ENCODE data around the gene VWF. TPM values are rescaled to one million over a fixed set of nuclear protein-coding genes. Genes with fewer than 3 reads are reported as not detected.

Gene VWF
- total and polyA plus RNA-seq, 9 donors, result 37.9 to 278 (median 107) TPM

DNA sequence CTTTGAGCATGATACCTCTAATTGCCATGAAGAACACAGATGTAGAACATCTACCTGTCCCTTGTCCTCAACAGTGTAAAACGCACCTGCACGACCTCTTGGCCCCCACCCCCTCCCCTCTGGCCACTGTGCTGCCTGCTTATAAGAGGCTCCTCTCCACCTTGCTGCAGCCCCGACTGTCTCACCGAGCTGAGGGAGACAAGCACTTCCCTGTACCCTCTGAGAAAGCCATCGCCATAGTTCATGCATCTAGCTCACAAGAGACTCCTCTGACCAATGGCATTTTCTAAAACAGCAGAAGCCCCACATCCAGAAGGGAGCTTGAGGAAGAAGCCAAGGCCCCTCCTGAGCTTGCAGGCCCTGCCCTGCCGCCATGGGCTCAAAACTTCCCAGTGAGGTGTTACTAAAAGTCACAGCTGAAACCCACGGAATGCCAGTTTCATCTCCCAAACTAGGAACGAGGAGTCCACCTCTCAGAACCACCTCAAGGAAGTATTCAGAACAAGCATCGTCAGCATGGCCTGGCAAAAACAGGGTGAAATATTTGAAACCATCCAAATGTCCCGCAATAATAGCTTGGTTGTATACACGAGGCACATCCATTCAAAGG, 157.9 kb downstream of the VWF start:
- DNase-seq, result no peak

DNA sequence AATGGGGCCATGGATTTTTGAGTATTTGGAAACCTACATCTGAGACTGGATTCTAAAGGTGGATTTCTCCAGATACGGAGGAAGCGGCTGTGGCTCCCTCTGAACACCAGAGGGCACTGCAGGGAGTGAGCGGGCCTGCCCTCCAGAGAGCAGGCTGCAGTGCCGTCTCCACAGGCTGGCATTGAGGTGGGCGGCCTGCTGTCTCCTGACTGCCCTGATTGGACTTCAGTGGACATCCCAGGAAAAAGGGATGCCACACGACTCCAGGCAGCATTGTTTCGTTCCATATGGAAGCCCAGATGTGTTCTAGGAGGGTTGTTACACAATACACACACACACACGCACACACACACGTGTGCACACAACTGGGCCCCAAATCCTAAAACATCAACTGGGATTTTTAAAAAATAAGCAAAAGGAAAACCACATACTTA, 158.5 kb downstream of the VWF start:
- Histone ChIP-seq H3K9me3 (no peaks in the 10 kb centered on the region), H3K4me3 (no peak overlapping the region), H3K27ac (no peak overlapping the region), H3K4me1 (ENCODE audit: insufficient read depth) (no peaks in the 10 kb centered on the region), H3K27me3 (no peaks in the 10 kb centered on the region), H3K36me3 (no peaks in the 10 kb centered on the region)
- WGBS, 3 donors, result 26 to 30% (median 30%) methylated on average over 9 of the region's 9 CpGs
- TF ChIP-seq EP300 (IDR thresholded peaks at IDR 0.05), result no peak
- TF ChIP-seq POLR2A (IDR thresholded peaks at IDR 0.05), result no peak
- TF ChIP-seq, protein P1, sequence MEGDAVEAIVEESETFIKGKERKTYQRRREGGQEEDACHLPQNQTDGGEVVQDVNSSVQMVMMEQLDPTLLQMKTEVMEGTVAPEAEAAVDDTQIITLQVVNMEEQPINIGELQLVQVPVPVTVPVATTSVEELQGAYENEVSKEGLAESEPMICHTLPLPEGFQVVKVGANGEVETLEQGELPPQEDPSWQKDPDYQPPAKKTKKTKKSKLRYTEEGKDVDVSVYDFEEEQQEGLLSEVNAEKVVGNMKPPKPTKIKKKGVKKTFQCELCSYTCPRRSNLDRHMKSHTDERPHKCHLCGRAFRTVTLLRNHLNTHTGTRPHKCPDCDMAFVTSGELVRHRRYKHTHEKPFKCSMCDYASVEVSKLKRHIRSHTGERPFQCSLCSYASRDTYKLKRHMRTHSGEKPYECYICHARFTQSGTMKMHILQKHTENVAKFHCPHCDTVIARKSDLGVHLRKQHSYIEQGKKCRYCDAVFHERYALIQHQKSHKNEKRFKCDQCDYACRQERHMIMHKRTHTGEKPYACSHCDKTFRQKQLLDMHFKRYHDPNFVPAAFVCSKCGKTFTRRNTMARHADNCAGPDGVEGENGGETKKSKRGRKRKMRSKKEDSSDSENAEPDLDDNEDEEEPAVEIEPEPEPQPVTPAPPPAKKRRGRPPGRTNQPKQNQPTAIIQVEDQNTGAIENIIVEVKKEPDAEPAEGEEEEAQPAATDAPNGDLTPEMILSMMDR (IDR thresholded peaks at IDR 0.05), result no peak
- intact Hi-C loops (cut with DNase I), result no loop called here
- no peak for DNase-seq

More for the DNA sequence above, 157.9 kb downstream of the VWF start:
- intact Hi-C loops (cut with DNase I), result no loop called here
- no peak overlapping the region for H3K4me3 ChIP-seq
- no peaks in the 10 kb centered on the region for H3K27me3 ChIP-seq
- no peak for TF ChIP-seq POLR2A (IDR thresholded peaks at IDR 0.05)
- TF ChIP-seq EP300 (IDR thresholded peaks at IDR 0.05), result no peak
- TF ChIP-seq, protein P1 (IDR thresholded peaks at IDR 0.05), result no peak
- WGBS, 3 donors, result 77 to 83% (median 79%) methylated on average over 11 of the region's 11 CpGs
- H3K27ac ChIP-seq, result no peak overlapping the region
- no peaks in the 10 kb centered on the region for H3K4me1 ChIP-seq (ENCODE audit: insufficient read depth)
- H3K9me3 ChIP-seq, result no peaks in the 10 kb centered on the region
- H3K36me3 ChIP-seq, result no peaks in the 10 kb centered on the region

DNA sequence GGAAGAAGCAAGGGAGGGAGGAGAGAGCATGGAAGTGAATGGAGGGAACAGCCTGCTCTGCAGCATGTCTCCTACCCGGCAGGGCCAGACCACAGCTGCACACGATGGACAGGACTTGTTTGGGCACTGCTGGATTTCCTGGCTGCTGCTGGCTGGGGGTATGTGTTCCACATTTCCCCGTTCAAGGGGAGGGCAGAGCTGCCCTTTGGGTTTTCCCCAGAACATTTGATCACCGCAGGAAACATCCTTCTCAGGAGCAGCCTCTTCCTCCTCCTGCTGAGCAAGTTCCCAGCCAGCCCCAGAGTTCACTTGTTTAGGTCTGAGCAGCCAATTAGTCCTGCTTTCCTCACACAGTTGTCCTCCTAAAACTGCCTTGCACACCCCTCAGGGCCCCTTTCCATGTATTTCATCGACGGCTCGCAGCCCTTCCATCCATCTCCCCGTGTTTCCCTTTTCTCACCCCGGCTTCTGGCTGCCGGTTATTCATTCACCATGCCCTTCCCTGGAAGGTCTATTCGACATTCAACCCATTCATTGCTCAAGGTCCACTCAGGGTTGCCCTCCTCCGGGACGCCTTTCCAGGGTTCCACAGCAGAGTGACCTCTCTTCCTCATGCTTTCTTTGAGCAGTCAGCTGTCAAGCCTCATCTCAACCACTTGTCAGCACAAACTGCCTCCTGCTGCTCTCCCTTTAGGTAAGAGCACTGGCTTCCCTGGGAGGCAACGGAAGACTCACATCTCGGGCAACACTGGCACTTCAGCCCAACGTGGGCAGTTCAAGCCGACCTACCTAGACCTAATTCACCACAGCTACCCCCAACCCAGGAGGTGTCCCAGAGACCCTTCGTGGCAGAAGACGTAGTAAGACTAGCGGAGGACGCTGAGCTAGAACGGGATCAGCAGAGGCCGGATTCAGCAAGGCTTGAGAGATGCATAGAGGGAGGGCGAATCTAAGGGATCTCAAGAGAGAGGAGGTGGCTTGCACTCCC, 159.3 kb downstream of the VWF start:
- no peak for DNase-seq
- Histone ChIP-seq H3K9me3 (no peaks in the 10 kb centered on the region), H3K27ac (no peak overlapping the region), H3K27me3 (no peaks in the 10 kb centered on the region), H3K4me1 (ENCODE audit: insufficient read depth) (no peaks in the 10 kb centered on the region), H3K4me3 (no peak overlapping the region), H3K36me3 (no peaks in the 10 kb centered on the region)
- TF ChIP-seq EP300 (IDR thresholded peaks at IDR 0.05) (no peak), POLR2A (IDR thresholded peaks at IDR 0.05) (no peak)
- TF ChIP-seq, protein P1 (IDR thresholded peaks at IDR 0.05), result no peak
- 61 to 66% (median 65%) methylated on average over 24 of the region's 24 CpGs for WGBS, 3 donors
- intact Hi-C loops (cut with DNase I), result no loop called here

DNA sequence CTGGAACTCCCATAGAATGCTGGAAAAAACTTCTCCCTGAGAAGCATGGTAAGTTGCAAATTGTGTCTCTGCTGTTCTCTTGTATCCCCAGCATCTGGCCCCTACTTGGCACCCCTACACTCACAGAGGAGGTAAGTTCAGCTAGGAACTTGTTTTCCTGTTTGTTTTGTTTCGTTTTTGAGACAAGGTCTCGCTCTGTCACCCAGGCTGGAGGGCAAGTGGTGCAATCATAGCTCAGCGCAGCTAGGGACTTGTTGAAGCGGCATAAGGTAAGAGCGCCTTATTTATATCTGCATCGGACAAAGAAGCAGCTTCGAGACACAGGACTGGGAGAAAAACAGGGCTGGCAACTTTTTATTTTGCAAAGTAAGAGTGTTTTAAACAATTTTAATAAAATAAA, 161.0 kb downstream of the VWF start:
- no peak for TF ChIP-seq EP300 (IDR thresholded peaks at IDR 0.05)
- H3K36me3 ChIP-seq, result no peaks in the 10 kb centered on the region
- H3K27me3 ChIP-seq, result no peaks in the 10 kb centered on the region
- H3K4me1 ChIP-seq (ENCODE audit: insufficient read depth), result no peaks in the 10 kb centered on the region
- intact Hi-C loops (cut with DNase I), result no loop called here
- WGBS, 3 donors, result 76 to 82% (median 77%) methylated on average over 7 of the region's 7 CpGs
- no peak for DNase-seq
- H3K27ac ChIP-seq, result no peak overlapping the region
- no peaks in the 10 kb centered on the region for H3K9me3 ChIP-seq
- H3K4me3 ChIP-seq, result no peak overlapping the region
